NB4 (cell line): Measurements from ENCODE around the gene NIT1.

Experiments
- POLR2A ChIP-seq: IDR thresholded peaks from 2 replicates; pipeline ENCODE4 v1.6.1; 2011; ENCODE audit warnings: mild to moderate bottlenecking; ENCODE audit not compliant: insufficient read length; ENCODE audit errors: extremely low read depth
- TF ChIP-seq, protein P1 (sequence below): IDR thresholded peaks from 2 replicates; pipeline ENCODE4 v1.6.1; 2011; ENCODE audit warnings: low read depth, low read length

DNA sequence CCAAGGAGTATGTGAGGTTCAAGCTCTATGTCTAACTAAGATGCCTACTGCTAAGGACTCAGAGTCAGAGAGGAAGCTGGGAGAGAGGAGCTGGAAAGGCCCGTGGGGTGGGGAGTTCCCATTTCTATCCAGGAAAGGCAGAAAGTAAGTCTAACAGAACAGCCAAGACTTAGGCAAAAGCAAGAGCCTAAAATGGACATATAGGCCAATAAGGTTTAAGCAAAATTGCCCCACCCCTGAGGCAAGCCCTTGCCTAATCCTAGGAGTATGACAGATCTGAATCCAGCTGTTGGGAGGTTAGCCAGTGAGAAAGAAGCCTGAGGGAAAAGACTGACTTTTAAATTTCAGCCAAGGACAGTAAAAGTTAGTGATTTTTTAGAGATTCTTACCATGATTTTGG lies 21.4 kb upstream of the NIT1 start:
- no peak for TF ChIP-seq POLR2A
- TF ChIP-seq, protein P1, sequence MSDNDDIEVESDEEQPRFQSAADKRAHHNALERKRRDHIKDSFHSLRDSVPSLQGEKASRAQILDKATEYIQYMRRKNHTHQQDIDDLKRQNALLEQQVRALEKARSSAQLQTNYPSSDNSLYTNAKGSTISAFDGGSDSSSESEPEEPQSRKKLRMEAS, result no peak
